ENCODE measurements around the gene CD58.
"Not testable (repeated sequence)": the region's sequence is repeated elsewhere in the genome, so short reads cannot be mapped to it uniquely, and the experiment has no call there.

DNA sequence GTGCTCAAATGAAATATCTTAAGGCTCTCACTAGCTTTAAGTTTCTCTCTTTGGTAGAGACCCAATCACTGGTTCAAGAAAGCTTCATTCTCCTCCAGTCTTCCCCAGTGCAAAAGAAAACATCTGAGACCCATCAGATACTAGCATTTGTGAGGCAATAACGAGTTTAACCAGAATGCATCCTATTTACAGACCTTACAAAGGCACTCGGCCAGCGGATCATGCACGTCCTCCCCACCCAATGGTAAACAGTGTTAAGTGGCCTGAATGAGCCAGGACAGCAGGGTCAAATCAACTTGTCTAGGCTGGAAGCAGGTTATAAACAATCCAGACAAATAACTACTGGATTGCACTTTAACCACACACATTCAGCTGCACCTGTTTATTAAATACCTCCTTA, 48.3 kb upstream of the CD58 start:
- TF ChIP-seq RXRA (IDR thresholded peaks at IDR 0.05) (peak; percentile 37 to 83), FOXA1 (IDR thresholded peaks at IDR 0.05) (peak; percentile 63), YY1 (IDR thresholded peaks at IDR 0.05) (peak; percentile 14), ZBTB33 (IDR thresholded peaks at IDR 0.05) (peak; percentile 22), FOXA2 (IDR thresholded peaks at IDR 0.05) (peak; percentile 87), SP1 (IDR thresholded peaks at IDR 0.05) (peak; percentile 11)
- not testable (repeated sequence) for TF ChIP-seq CTCF (IDR thresholded peaks at IDR 0.05; ENCODE audit: low read depth, low read length, missing input control); TAF1 (conservative IDR thresholded peaks at IDR 0.05); RAD21 (IDR thresholded peaks at IDR 0.05); HNF4G (IDR thresholded peaks at IDR 0.05)
- TF ChIP-seq, protein P1, sequence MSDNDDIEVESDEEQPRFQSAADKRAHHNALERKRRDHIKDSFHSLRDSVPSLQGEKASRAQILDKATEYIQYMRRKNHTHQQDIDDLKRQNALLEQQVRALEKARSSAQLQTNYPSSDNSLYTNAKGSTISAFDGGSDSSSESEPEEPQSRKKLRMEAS (IDR thresholded peaks at IDR 0.05), result not testable (repeated sequence)
- TF ChIP-seq, protein P2, sequence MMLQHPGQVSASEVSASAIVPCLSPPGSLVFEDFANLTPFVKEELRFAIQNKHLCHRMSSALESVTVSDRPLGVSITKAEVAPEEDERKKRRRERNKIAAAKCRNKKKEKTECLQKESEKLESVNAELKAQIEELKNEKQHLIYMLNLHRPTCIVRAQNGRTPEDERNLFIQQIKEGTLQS (IDR thresholded peaks at IDR 0.05), result not testable (repeated sequence)
